Activated CD4-positive, CD25-positive, alpha-beta regulatory T cell treated with anti-CD3 and anti-CD28 coated beads, Interleukin-2, amount 50 U/mL, for 24 hours (primary cell): ENCODE results near the gene TLE5.

Experiments
- ATAC-seq, 2 donors: fragments of 150-1000 bp; cut with Tn5 transposase; one replicate each; pipeline ENCODE4 v1.10.0; 2021; ENCODE audit warnings: mild to moderate bottlenecking in 1 of 2, moderate library complexity in 1 of 2

TLE5 gene

GRCh38 chr19:3062165-3063105 lies at the start of gene TLE5:
Gene TLE5 (minus strand): TSS chr19:3062495. CDS start chr19:3062200, 295 bp downstream.
- ATAC-seq, result peak; percentile 65 to 72

- no peak for ATAC-seq
Measured at GRCh38 chr19:3111586-3112247, 49.4 kb upstream of the TLE5 start.

GRCh38 chr19:3110126-3110825 lies 48.0 kb upstream of the TLE5 start:
- ATAC-seq, result no peak

- no peak for ATAC-seq
Measured at GRCh38 chr19:3109491-3109890, 47.2 kb upstream of the TLE5 start.

- peak; percentile 65 to 76 for ATAC-seq
Measured at GRCh38 chr19:3108775-3109174, 46.5 kb upstream of the TLE5 start.

GRCh38 chr19:3107658-3108057 lies 45.4 kb upstream of the TLE5 start:
- ATAC-seq, result no peak

GRCh38 chr19:3106509-3107141 lies 44.3 kb upstream of the TLE5 start:
- ATAC-seq, result no peak

- ATAC-seq, result no peak
Measured at GRCh38 chr19:3105641-3106508, 43.6 kb upstream of the TLE5 start.

- no peak for ATAC-seq
Measured at GRCh38 chr19:3104708-3104983, 42.4 kb upstream of the TLE5 start.

- no peak for ATAC-seq
Measured at GRCh38 chr19:3102239-3103140, 40.2 kb upstream of the TLE5 start.

GRCh38 chr19:3100747-3101730 lies 38.7 kb upstream of the TLE5 start:
- ATAC-seq, result no peak

- no peak for ATAC-seq
Measured at GRCh38 chr19:3100331-3100730, 38.0 kb upstream of the TLE5 start.

GRCh38 chr19:3099347-3100145 lies 37.3 kb upstream of the TLE5 start:
- no peak for ATAC-seq

GRCh38 chr19:3098515-3099346 lies 36.4 kb upstream of the TLE5 start:
- no peak for ATAC-seq

GRCh38 chr19:3098141-3098514 lies 35.8 kb upstream of the TLE5 start:
- no peak for ATAC-seq

GRCh38 chr19:3097442-3097871 lies 35.2 kb upstream of the TLE5 start:
- no peak for ATAC-seq

- ATAC-seq, result no peak
Measured at GRCh38 chr19:3096902-3097326, 34.6 kb upstream of the TLE5 start.
